GM12865 (cell line): ENCODE measurements around the gene MACO1.
"Not testable (repeated sequence)": the region's sequence is repeated elsewhere in the genome, so short reads cannot be mapped to it uniquely, and the experiment has no call there.

Source experiments
- DNase-seq: peaks from one replicate; pipeline ENCODE4 v3.0.0; 2010; ENCODE audit warnings: low read depth
- H3K4me3 ChIP-seq: 2 replicates; pipeline ENCODE4 v1.5.1; 2011; ENCODE audit warnings: mild to moderate bottlenecking, low read depth, low read length, control low read depth
- TF ChIP-seq, protein P1 (sequence below): IDR thresholded peaks from 2 replicates; pipeline ENCODE4 v1.5.1; 2011; ENCODE audit warnings: low read length, control low read depth, low read depth, inconsistent platforms; ENCODE audit not compliant: insufficient read depth; ENCODE audit errors: missing control alignments

MACO1 gene

DNA sequence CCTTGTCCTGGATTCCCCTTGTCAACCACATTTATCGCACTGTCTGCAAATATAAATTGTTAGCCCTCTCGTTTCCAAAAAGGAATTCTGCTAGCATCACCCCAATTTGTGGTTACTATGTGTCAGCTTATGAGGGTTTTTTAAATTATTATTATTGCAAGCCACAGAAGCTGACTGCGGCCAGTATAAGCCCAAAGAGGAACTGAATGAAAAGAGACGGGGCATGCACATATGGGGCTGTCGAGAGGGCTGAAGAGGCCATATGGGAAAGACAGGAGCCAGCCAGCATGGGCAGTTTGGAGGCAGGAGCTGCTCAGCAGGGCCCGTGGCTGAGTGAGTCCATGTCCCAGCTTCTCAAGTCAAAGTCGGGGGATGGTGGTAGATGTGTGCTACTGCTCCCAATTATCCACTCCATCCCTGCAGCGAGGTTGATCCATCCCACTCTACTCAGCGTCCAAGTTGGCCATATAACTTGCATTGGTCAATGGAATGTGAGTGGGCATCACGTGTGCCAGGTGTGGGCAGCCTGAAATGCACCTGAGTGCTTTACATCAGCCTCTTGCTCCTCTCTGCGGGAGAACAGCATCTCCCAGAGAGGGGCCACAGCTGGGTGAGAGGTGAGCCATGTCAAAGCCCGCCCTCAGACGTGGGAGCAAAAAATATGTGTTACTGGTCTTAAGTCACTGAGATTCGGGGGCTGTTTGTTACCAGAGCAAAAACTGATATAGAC lies 75.1 kb downstream of the MACO1 start:
- H3K4me3 ChIP-seq = no peak overlapping the region
- TF ChIP-seq, protein P1, sequence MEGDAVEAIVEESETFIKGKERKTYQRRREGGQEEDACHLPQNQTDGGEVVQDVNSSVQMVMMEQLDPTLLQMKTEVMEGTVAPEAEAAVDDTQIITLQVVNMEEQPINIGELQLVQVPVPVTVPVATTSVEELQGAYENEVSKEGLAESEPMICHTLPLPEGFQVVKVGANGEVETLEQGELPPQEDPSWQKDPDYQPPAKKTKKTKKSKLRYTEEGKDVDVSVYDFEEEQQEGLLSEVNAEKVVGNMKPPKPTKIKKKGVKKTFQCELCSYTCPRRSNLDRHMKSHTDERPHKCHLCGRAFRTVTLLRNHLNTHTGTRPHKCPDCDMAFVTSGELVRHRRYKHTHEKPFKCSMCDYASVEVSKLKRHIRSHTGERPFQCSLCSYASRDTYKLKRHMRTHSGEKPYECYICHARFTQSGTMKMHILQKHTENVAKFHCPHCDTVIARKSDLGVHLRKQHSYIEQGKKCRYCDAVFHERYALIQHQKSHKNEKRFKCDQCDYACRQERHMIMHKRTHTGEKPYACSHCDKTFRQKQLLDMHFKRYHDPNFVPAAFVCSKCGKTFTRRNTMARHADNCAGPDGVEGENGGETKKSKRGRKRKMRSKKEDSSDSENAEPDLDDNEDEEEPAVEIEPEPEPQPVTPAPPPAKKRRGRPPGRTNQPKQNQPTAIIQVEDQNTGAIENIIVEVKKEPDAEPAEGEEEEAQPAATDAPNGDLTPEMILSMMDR = no peak
- no peak for DNase-seq

DNA sequence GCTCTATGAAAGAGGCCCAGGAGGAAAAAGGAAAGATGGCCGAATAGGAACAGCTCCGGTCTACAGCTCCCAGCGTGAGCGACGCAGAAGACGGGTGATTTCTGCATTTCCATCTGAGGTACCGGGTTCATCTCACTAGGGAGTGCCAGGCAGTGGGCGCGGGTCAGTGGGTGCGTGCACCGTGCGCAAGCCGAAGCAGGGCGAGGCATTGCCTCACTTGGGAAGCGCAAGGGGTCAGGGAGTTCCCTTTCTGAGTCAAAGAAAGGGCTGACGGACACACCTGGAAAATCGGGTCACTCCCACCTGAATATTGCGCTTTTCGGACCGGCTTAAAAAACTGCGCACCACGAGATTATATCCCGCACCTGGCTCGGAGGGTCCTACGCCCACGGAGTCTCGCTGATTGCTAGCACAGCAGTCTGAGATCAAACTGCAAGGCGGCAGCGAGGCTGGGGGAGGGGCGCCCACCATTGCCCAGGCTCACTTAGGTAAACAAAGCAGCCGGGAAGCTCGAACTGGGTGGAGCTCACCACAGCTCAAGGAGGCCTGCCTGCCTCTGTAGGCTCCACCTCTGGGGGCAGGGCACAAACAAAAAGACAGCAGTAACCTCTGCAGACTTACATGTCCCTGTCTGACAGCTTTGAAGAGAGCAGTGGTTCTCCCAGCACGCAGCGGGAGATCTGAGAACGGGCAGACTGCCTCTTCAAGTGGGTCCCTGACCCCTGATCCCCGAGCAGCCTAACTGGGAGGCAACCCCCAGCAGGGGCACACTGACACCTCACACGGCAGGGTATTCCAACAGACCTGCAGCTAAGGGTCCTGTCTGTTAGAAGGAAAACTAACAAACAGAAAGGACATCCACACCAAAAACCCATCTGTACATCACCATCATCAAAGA lies 76.1 kb downstream of the MACO1 start:
- DNase-seq, H3K4me3 ChIP-seq: not testable (repeated sequence)

DNA sequence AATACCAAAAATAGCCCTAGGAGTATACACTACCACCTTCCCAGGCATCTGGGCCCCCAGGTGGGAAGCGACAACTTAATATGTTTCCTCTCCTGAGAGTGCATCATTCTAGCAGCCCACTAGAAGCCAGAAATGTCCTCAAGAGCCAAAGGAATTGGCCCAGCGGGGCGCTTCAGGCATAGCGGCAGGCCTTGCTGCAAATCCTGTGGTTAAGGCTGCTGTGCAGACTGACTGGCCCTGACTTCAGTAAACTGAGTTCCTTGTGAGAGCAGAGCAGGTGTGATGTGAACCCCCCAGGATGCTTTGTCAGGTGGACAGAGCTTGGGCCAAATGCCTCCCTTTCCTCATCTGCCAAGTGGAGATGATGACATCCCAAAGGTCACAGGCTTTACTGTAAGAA lies 83.0 kb downstream of the MACO1 start:
- no peak overlapping the region for H3K4me3 ChIP-seq
- TF ChIP-seq, protein P1 = no peak
- no peak for DNase-seq

DNA sequence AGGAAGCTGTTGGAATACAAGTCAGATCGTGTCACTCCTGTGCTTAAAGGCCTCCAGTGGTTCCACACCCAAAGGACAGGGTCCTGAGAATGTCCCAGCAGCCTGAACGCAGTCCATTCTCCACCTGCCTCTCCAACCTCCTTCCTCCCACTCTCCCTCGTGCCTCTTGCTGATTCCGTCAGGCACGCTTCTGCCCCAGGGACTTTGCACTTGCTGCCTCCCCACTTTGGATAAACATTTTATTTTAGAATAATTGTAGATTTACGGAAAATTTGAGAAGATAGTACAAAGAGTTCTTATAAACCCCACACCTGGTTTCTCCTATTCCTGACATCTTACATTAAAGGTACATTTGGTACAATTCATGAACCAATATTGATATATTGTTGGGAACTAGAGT lies 84.3 kb downstream of the MACO1 start:
- no peak overlapping the region for H3K4me3 ChIP-seq
- DNase-seq = no peak
- TF ChIP-seq, protein P1 = no peak

DNA sequence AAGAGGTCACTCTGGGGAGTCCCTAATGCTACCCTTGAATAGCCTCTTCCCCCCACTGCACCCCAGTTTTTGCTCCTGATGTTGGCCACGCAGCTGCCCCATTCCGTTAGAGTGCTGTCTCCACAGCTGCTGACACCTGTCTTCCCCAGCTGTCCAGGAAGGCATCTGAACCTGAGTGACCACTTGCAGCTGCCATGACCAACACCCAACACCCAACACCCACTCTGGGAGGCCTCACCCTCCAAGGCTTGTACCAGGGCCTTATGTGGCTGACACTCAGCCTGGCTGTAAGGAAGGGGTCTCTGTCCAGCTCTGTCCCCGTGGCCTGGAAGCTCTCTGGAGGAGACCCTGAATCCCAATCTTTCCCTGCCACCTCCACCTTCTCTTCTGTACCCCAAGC lies 86.0 kb downstream of the MACO1 start:
- DNase-seq = no peak
- TF ChIP-seq, protein P1 = no peak
- no peak overlapping the region for H3K4me3 ChIP-seq

DNA sequence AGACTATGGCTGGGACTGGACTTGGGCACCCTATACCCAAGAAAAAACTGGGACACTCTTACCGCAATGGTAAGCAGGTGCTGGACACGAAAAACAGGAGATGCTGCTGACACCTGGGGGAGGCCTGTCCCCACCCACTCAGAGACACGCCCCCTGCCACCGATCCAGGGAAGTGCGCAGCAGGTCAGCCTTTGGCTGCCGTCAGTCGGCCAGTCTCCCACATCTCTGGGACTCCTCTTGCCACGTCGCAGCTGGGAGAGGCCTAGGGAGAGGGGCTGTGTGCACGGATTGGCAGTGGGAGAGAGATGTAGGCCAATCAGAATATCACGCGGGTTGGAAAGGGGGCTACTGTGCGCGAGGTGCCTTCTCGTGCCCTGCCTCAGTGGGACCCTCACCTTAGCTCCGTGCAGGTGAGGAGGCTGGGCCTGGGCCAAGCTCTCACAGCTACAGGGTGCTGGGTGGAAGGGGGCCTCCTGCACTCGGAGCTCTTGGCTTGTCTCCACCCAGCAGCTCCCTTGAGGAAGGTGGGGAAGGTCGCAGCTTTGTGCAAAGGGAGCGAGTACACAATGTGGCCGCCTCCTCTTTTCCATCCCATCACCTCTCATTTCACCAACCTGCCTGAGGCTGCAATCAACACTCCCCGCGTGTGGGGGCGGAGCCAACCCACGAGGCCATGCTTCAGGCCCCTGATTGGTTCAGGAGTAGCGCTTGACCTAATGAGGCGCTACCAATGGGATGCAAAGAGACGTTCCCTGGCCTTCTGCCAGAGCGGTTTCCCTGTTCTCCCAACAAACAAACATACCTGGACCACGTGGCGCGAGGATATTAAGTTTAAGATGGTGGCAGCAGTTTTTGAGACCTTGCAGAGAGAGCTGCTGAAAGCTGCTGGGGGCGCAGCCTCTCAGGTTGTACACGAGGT lies 87.0 kb downstream of the MACO1 start:
- no peak for DNase-seq

More for the DNA sequence above, 87.0 kb downstream of the MACO1 start:
- TF ChIP-seq, protein P1 = no peak
- no peak overlapping the region for H3K4me3 ChIP-seq
